Activated T-helper 1 cell treated with anti-CD3 and anti-CD28 coated beads, Interleukin-2, amount 50 U/mL, for 16 hours (primary cell): ENCODE measurements around the gene MSANTD7.

ENCODE experiments used
- DNase-seq, 2 donors: peaks; one replicate each; pipeline ENCODE4 v3.0.0-alpha.2; 2020; ENCODE audit warnings: low read depth in 1 of 2, low spot score in 1 of 2

MSANTD7 gene

DNA sequence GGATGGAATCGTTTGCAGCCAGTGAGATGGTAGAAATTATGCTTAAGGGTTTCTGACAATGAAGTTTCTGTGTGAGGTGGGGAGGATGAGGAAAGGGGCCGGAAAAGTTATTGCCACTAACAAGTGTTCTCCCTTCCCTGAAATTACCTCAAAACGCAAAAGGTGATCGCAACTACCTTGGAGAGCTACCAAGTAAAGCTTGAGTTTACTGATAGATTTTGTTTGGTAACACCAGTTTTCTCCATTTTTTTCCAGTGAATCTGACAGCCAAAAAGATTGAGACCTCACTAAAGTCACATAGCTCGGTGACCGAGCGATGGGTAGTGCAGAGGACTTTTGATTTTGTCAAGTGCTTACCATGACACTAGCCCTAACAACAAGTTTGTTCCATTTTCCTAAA lies 42.1 kb downstream of the MSANTD7 start:
- DNase-seq: no peak

DNA sequence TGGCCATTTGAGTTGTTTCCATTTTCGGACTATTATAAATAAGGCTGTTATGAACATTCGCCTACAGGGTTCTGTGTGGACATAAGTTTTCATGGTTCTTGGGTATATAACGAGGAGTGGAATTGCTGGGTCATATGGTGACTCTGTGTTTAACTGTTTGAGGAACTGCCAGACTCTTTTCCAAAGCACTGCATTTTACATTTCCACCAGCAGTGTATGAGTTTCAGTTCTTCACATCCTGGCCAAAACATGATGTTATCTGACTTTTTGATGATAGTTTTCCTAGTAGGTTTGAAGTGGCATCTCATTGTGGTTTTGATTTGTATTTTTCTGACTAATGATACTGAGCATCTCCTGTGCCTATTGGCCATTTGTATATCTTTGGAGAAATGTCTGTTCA lies 46.0 kb downstream of the MSANTD7 start:
- no peak for DNase-seq
